Stimulated activated CD8-positive, alpha-beta memory T cell treated with anti-CD3 and anti-CD28 coated beads, Interleukin-4, amount 100 ng/mL, for 4 hours (primary cell): ENCODE data around the gene NLRX1.
"Not testable (repeated sequence)": the region's sequence is repeated elsewhere in the genome, so short reads cannot be mapped to it uniquely, and the experiment has no call there.

ENCODE experiments used
- DNase-seq, 2 donors: peaks; one replicate each; pipeline ENCODE4 v3.0.0-alpha.2; 2020; ENCODE audit warnings: low read depth in 2 of 2, low spot score in 1 of 2

NLRX1 gene

GRCh38 chr11:119206511-119207414 lies 38.2 kb downstream of the NLRX1 start:
- DNase-seq, result peak; percentile 5 to 12

- DNase-seq, result no peak
Observed at GRCh38 chr11:119207415-119207960, 39.0 kb downstream of the NLRX1 start.

GRCh38 chr11:119209186-119209585 lies 40.7 kb downstream of the NLRX1 start:
- DNase-seq, result no peak

- DNase-seq, result no peak
Observed at GRCh38 chr11:119210050-119210449, 41.5 kb downstream of the NLRX1 start.

- no peak for DNase-seq
Observed at GRCh38 chr11:119218141-119218878, 49.8 kb downstream of the NLRX1 start.

GRCh38 chr11:119222308-119222707 lies 53.8 kb downstream of the NLRX1 start:
- DNase-seq, result no peak

GRCh38 chr11:119222891-119223290 lies 54.4 kb downstream of the NLRX1 start:
- no peak for DNase-seq

- no peak for DNase-seq
Observed at GRCh38 chr11:119223856-119224255, 55.3 kb downstream of the NLRX1 start.

GRCh38 chr11:119228535-119229287 lies 60.2 kb downstream of the NLRX1 start:
- DNase-seq, result not testable (repeated sequence)

GRCh38 chr11:119229288-119229672 lies 60.8 kb downstream of the NLRX1 start:
- DNase-seq, result no peak

GRCh38 chr11:119229741-119230140 lies 61.2 kb downstream of the NLRX1 start:
- DNase-seq, result no peak
